Stimulated activated CD4-positive, alpha-beta T cell treated with anti-CD3 and anti-CD28 coated beads, TNF-alpha, amount 100 ng/mL, for 4 hours (primary cell): ENCODE results near the gene PCMTD2.

Experiments
- DNase-seq, 3 experiments: peaks; one replicate each; pipeline ENCODE4 v3.0.0-alpha.2; 2020; ENCODE audit warnings: low read depth in 3 of 3

PCMTD2 gene

GRCh38 chr20:64256282-64256935 is 861 bp downstream of the PCMTD2 start:
- DNase-seq: no peak

DNA sequence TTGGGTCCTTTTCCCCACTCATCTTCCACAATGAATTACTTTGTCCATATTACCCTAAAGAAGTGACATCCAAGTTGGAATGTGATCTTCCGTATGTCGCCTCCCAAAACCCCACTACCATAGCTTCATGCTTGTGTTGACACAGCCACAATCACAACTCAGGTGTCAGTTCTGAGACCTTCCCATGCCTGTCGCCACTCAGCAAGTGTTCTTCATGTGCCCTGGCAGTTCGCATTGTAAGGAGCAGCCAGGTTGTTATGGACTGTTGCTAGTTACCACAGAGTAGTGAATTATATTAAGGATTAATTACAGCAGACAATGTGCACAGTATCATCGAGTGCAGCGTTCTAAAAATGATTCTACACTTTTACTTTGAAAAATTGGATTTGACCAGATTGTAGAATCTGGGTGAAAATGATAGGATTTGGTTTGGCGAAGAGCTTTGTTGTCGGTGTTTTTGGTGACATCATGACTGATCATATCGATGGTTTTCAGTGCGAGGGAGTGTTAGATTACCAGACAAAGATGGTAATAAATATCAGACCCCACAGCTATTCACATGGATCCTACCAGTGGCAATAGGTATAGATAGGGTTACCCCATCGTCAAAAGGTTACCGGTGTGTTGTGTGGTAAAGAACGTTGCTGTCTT is 1.7 kb downstream of the PCMTD2 start:
- DNase-seq: no peak

DNA sequence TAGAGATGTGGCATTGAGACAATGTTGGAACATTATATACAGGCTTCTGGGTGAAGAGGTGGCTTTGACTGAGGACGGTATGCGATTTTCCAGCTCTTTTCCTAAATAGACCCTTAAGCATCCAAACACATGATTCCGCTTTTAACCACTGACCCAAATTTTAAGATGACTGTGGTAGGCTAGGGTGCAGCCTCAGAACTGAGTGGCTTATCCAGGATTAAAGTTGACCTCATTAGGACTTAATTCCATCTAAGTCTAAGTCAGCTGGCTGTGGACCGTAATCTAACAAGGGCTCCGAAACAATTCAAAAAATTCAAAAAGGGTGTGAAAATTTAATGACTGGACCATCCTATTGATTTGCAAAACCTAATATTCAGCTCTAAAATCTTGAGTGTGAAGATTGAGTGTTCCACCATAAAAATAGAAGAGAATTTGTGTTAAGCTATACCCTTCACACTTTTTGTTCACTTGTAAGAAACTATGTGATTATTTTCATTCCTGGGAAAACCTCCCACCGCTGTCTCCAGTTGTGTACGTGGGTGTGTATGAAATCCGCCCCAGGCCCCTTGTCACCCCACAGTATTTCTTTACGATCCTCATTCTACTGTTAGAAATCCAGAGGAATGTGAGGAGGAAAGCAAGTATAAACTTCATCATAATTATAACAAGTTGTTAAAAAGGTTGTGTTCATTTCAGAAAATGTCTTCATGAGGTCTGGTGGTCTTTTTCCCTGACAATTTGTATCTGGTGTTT is 2.7 kb downstream of the PCMTD2 start:
- no peak for DNase-seq

DNA sequence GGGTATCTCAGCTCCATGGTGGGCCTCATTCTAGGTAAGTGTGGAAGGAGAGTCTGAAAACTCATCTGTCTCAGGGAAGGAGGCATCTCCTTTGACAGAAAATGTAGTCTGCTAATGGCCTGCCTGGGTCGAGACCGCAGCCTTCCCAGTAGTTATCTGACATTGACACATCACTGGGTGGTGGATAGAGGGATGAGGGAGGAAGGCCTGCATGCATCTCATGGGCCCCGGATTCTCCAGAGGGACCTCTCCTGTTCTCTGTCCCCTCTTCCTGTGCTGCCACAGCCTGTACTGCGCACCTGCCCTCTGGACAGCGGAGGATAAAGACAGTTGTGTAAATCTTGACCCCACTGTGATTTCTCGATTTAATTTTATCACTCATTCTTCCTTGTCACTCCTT is 4.7 kb downstream of the PCMTD2 start:
- no peak for DNase-seq

DNA sequence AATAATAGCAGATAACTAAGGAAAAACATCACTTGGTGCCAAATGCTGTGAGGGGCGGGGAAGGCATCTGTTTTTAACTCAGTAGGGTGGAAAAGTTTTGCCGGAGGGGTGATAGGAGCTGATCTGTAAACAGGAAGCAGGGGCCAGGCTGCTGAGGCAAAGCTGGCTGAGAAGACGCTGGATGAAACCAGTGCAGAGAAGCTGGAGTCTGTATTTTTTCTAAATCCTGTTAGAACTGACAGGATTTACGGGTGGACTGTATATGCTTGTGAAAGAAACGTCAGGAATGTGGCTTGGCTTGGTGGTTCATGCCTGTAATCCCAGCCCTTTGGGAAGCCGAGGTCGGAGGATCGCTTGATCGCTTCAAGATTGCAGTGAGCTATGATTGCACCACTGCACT is 5.6 kb downstream of the PCMTD2 start:
- no peak for DNase-seq

DNA sequence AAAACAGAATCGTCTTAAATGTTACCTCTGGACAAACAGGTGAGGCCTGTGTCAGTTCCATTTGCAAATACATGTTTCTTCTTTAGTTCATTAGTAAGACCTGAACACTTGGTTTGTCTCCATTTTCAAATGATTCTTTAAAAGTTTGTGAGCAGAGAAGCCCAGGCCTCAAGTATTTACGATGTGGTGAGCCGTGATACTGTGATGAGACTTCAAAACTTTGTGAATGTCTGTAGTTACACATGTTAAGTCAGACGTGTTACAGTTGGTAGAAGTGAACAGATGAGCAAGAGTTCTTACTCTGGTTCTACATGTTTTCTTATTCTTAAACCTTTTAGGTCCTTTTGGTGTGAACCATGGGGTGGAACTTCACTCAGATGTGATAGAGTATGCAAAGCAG is 8.5 kb downstream of the PCMTD2 start:
- DNase-seq: no peak

DNA sequence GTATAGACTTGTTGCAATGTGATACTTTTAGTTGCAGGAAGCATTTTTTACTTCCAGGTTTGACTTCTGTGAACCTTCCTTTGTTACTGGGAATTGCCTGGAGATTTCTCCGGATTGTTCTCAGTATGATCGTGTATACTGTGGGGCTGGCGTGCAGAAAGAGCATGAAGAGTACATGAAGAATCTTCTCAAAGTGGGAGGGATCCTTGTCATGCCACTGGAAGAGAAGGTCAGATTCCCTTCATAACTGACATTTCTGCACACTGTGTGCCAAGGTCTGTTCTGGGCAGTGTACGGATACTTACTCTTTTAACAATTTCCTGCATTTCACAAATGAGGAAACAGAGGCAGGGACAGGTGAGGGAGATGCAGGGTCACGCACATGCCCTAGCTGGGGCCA is 9.7 kb downstream of the PCMTD2 start:
- DNase-seq: no peak

GRCh38 chr20:64266988-64267387 is 11.4 kb downstream of the PCMTD2 start:
- no peak for DNase-seq

DNA sequence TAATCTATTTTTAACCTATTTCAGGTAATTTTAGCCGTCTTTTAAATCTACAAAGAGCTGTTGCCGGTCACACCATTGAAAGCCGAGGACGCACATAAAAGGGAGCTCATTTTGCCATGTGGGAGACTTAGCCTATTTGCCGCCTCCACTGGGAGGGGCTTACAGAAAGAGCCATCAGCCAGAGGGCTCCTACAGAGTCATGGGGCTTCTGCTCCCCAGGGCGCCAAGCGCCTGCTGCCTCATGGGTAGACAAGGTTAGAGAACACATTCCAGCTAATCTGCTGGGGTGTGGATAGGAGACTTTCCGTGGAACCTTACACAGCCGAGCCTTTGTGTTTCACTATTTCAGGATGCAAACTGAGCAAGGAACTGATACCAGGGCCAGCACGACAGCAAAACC is 12.6 kb downstream of the PCMTD2 start:
- DNase-seq: no peak

DNA sequence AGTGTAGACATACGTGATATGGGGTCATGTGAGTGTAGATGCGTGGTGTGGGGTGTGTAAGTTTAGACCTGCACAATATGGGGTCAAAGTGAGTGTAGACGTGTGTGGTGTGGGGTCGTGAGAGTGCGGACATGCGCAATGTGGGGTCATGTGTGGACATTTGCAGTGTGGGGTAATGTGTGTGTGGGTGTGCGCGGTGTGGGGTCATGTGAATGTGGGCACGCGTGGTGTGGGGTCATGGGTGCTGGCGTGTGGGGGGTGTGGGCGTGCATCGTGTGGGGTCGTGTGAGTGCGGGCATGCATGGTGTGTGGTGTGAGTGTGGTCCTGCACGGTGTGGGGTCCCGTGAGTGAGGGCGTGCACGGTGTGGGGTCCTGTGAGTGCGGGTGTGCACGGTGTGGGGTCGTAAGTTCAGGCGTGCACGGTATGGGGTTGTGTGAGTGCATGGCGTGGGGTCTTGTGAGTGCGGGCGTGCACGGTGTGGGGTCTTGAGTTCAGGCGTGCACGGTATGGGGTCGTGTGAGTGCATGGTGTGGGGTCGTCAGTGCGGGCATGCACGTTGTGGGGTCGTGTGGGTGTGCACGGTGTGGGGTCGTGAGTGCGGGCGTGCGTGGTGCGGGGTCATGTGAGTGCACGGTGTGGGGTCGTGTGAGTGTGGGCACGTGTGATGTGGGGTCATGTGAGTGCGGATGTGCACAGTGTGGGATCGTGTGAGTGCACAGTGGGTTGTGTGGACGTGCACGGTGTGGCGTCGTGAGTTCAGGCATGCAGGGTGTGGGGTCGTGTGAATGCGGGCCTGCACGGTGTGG is 14.3 kb downstream of the PCMTD2 start:
- no peak for DNase-seq

- DNase-seq: no peak
These were observed 16.1 kb downstream of the PCMTD2 start for GRCh38 chr20:64271636-64272035.

- no peak for DNase-seq
These were observed 17.6 kb downstream of the PCMTD2 start for GRCh38 chr20:64273109-64273508.

- DNase-seq: no peak
These were observed 21.3 kb downstream of the PCMTD2 start for GRCh38 chr20:64276817-64277216.

DNA sequence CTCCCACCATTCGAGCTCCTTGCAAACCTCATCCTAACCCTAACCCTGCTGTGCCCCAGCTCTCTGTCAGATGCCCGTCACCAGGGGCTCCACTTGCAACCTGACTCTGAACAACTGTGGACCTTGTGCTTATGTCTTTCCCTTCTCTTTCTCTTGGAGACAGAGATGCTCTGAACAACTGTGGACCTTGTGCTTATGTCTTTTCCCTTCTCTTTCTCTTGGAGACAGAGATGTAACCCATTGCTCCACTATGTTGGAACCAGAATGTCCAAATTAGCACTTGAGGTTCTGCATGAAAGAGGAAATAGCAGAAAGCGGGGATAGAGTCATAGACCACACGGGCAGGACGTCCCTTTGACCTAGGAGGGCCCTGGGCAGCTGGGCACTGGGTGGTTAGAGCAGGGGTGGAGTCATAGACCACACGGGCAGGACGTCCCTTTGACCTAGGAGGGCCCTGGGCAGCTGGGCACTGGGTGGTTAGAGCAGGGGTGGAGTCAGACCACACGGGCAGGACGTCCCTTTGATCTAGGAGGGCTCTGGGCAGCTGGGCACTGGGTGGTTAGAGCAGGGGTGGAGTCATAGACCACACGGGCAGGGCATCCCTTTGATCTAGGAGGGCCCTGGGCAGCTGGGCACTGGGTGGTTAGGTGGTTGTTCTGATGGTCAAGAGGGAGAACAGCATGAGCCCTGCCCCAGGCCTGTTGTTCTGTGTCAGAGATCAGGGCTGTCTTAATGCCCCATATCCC is 22.2 kb downstream of the PCMTD2 start:
- no peak for DNase-seq

- no peak for DNase-seq
These were observed 22.8 kb downstream of the PCMTD2 start for GRCh38 chr20:64278317-64278681.

DNA sequence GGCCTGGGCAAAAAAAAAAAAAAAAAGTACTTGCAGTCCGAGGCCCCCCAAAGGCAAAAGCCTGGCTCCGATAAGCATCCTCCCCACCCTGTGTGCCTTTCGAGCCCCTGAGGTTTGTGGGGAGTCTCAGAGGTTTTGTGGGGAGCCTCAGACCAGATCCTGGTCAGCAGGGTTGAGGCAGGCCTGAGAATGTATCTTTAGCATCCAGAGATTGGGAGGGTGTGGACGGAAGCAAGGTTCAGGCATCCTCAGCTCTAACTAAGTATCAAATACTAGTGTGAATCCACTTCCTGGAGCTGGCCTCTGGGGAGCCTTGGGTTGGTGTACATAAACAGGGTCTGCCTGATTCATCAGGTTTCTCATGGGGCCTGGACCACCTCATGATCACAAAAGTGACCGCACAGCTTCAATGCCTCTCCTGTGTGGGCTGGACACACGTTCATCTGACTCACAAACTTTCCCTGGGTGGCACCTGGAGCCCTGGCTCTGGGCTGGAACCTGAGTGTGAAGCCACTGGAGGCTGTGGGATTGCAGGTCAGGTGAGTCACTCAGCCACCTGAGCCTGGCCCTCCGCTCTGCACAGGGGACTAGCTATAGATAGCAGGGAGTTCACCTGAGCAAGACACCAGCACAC is 24.4 kb downstream of the PCMTD2 start:
- DNase-seq: no peak

- no peak for DNase-seq
These were observed 24.9 kb downstream of the PCMTD2 start for GRCh38 chr20:64280460-64280843.

GRCh38 chr20:64283646-64284045 is 28.1 kb downstream of the PCMTD2 start:
- no peak for DNase-seq

DNA sequence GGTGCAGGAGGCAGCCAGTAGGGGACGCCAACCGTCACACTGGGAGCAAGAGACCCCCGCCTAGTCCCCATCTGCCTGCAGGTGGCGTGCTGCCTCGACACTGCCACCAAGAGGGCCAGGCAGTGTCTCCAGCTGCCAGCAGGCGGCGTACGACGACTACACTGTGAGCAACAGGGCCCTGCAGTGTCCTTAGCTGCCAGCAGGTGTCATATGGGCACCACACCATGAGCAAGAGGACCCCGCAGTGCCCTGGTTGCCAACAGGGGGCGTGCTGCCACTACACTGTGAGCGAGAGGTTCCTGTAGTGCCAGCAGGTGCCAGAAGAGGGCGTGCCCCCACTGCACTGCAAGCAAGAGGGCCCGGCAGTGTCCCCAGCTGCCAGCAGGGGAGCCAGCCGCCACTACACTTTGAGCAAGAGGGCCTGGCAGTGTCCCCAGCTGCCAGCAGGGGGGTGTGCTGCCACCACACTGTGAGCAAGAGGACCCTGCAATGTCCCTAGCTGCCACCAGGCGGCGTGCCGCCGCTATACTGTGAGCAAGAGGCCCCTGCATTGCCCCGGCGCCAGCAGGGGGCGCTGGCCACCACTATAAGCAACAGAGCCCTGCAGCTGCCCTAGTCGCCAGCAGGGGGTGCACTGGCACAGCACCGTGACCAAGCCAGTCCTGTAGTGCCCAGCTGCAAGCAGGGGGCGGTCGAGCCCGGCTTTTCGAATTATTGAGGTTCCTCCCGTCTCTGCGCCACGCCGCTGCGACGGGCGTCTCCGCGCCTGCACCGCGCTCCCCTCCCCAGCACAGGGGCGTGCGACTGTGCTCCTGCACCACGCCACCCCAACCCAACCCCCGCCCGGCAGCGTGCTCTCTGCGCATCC is 30.3 kb downstream of the PCMTD2 start:
- peak; percentile 24 to 62 (median 45) for DNase-seq
